GDM1 (cell line): Measurements from ENCODE around the gene TCEAL5.
"Not testable (repeated sequence)": the region's sequence is repeated elsewhere in the genome, so short reads cannot be mapped to it uniquely, and the experiment has no call there.

Experiments
- DNase-seq: peaks from one replicate; lab custom pipeline; 2025; lab: John Stamatoyannopoulos, UW

The TCEAL5 gene

DNA sequence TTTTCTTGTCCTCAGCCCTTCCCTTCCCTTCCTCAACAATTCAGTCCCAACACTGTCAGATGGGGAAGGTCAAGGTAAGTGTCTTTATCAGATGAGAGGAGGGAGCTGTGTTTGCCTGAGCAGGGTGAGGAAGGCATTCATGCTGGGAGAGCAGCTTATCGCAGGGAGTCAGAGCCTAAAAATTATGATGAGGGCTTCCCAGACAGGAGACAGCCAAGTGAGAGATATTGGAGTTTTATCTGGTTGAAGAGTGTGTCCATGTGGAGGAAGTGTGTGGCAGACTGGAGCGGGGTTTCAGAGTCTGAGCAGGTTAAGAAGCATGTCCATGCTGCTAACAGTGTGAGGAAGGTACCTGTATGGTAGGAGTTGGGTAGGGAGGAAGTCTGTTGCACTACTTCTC is 43.3 kb downstream of the TCEAL5 start:
- DNase-seq: no peak

DNA sequence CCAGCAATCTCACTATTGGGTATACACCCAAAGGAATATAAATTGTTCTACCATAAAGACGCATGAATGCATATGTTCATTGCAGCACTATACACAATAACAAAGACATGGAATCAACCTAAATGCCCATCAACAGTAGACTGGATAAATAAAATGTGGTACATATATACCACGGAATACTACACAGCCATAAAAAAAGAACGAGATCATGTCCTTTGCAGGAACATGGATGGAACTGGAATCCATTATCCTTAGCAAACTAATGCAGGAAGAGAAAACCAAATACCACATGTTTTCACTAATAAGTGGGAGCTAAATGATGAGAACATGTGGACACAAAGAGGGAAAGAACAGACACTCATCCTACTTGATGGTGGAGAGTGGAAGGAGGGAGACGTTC is 50.6 kb downstream of the TCEAL5 start:
- not testable (repeated sequence) for DNase-seq
